AG09319 (cell line): ENCODE measurements around the gene SERTAD2.

Experiments
- DNase-seq: peaks from one replicate; pipeline ENCODE4 v3.0.0-alpha.2; 2010; ENCODE audit warnings: low read depth; ENCODE audit errors: extremely low read depth
- TF ChIP-seq, protein P1 (sequence below): IDR thresholded peaks from 2 replicates; pipeline ENCODE4 v1.5.1; 2011; ENCODE audit warnings: low read depth, mild to moderate bottlenecking, inconsistent platforms, low read length, moderate library complexity

Gene SERTAD2

GRCh38 chr2:64652231-64653108 is 1.2 kb downstream of the SERTAD2 start:
- TF ChIP-seq, protein P1, sequence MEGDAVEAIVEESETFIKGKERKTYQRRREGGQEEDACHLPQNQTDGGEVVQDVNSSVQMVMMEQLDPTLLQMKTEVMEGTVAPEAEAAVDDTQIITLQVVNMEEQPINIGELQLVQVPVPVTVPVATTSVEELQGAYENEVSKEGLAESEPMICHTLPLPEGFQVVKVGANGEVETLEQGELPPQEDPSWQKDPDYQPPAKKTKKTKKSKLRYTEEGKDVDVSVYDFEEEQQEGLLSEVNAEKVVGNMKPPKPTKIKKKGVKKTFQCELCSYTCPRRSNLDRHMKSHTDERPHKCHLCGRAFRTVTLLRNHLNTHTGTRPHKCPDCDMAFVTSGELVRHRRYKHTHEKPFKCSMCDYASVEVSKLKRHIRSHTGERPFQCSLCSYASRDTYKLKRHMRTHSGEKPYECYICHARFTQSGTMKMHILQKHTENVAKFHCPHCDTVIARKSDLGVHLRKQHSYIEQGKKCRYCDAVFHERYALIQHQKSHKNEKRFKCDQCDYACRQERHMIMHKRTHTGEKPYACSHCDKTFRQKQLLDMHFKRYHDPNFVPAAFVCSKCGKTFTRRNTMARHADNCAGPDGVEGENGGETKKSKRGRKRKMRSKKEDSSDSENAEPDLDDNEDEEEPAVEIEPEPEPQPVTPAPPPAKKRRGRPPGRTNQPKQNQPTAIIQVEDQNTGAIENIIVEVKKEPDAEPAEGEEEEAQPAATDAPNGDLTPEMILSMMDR: no peak
- no peak for DNase-seq

DNA sequence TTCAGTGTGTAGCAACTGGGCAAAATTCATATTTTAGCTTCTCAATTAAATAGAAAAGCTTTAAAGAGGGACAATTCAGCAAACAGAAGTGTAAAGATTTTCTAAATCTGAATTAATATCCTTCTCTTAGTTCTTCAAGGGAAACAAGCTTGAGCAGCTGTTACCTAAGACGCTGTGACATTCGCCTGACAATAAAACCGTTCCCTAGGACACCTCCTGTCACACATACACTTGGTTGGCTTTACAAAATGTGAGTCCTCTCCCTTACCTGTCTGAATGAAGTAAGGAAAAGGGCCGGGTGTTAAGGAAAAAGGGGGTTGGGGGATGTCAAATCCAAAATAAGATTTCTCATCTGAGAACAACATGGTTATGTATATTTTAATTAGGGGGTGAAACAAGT is 2.1 kb downstream of the SERTAD2 start:
- no peak for DNase-seq
- TF ChIP-seq, protein P1: no peak

- no peak for DNase-seq
- TF ChIP-seq, protein P1: no peak
Measured at GRCh38 chr2:64650722-64651338, 2.9 kb downstream of the SERTAD2 start.

- TF ChIP-seq, protein P1: no peak
Measured at GRCh38 chr2:64650296-64650695, 3.4 kb downstream of the SERTAD2 start.

GRCh38 chr2:64649626-64650025 is 4.1 kb downstream of the SERTAD2 start:
- TF ChIP-seq, protein P1: no peak
- DNase-seq: no peak

More at GRCh38 chr2:64650296-64650695, 3.4 kb downstream of the SERTAD2 start:
- DNase-seq: no peak

DNA sequence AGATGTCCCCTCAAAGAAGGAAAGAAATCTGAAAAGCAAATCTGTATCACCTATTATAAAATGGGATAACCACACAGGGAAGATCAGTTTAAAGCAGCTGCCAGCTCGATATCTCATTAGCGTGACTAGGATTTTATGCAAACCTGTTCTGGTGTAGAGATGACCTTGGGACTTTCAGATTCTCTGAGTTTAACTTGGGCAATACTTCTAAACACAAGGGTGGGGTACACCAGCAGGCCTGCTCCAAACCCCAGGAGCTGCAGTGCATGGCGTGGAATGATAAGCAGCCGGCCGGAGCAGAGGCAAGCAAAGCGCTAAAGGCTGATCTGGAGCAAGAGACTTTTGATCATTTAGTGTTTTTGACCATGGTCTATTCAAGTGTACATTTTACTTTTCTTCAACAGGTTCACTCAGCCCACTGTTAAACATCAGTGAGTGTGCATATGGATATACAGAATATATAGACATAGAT is 4.7 kb downstream of the SERTAD2 start:
- no peak for DNase-seq

More for the DNA sequence above, 4.7 kb downstream of the SERTAD2 start:
- TF ChIP-seq, protein P1: no peak
